NCI-H69 (cell line): ENCODE measurements around the gene RAB4A.
A peak's percentile ranks its signal among the peaks of the same experiment; 100 is the strongest.

Experiments
- DNase-seq: peaks from one replicate; lab custom pipeline; 2025; lab: John Stamatoyannopoulos, UW

The RAB4A gene

GRCh38 chr1:229244091-229244490, 26.8 kb upstream of the RAB4A start:
- DNase-seq, result no peak

- DNase-seq, result peak; percentile 17
Observed at GRCh38 chr1:229247871-229248270, 23.0 kb upstream of the RAB4A start.

- no peak for DNase-seq
Observed at GRCh38 chr1:229248821-229249817, 21.8 kb upstream of the RAB4A start.

- no peak for DNase-seq
Observed at GRCh38 chr1:229249854-229250644, 20.9 kb upstream of the RAB4A start.

GRCh38 chr1:229251185-229251584, 19.7 kb upstream of the RAB4A start:
- DNase-seq, result no peak

- DNase-seq, result peak; percentile 71
Observed at GRCh38 chr1:229252228-229252984, 18.5 kb upstream of the RAB4A start.

GRCh38 chr1:229253151-229253974, 17.5 kb upstream of the RAB4A start:
- DNase-seq, result peak; percentile 99

- peak; percentile 78 for DNase-seq
Observed at GRCh38 chr1:229254910-229255541, 15.9 kb upstream of the RAB4A start.

- DNase-seq, result peak; percentile 74
Observed at GRCh38 chr1:229258031-229258756, 12.7 kb upstream of the RAB4A start.

GRCh38 chr1:229258757-229259060, 12.2 kb upstream of the RAB4A start:
- DNase-seq, result no peak

- DNase-seq, result no peak
Observed at GRCh38 chr1:229260297-229260696, 10.6 kb upstream of the RAB4A start.

- DNase-seq, result no peak
Observed at GRCh38 chr1:229262239-229262638, 8.7 kb upstream of the RAB4A start.

- no peak for DNase-seq
Observed at GRCh38 chr1:229263254-229263653, 7.7 kb upstream of the RAB4A start.

- DNase-seq, result no peak
Observed at GRCh38 chr1:229264068-229264467, 6.8 kb upstream of the RAB4A start.

GRCh38 chr1:229264487-229264886, 6.4 kb upstream of the RAB4A start:
- no peak for DNase-seq

GRCh38 chr1:229266274-229266673, 4.6 kb upstream of the RAB4A start:
- no peak for DNase-seq

GRCh38 chr1:229266832-229267500, 3.9 kb upstream of the RAB4A start:
- DNase-seq, result no peak

GRCh38 chr1:229268505-229268904, 2.4 kb upstream of the RAB4A start:
- no peak for DNase-seq

GRCh38 chr1:229271448-229272159, 693 bp downstream of the RAB4A start:
- peak; percentile 73 for DNase-seq
